ENCODE data around the gene RRM2. TPM values are rescaled to one million over a fixed set of nuclear protein-coding genes. Genes with fewer than 3 reads are reported as not detected.

Gene RRM2
- total and polyA plus RNA-seq, 2 experiments from 2014 or later, result 108 to 119 TPM

- TF ChIP-seq REST (IDR thresholded peaks at IDR 0.05; ENCODE audit: unreplicated experiment) (no peak), STAT1 (IDR thresholded peaks at IDR 0.05; ENCODE audit: unreplicated experiment) (no peak), ETS1 (IDR thresholded peaks at IDR 0.05) (no peak), EZH2phosphoT487 (IDR thresholded peaks at IDR 0.05; ENCODE audit: unreplicated experiment) (no peak)
Measured at GRCh38 chr2:10119601-10120157, 2.9 kb upstream of the RRM2 start (continued).

- Histone ChIP-seq H4K20me1 (replicated peaks; ENCODE audit: insufficient read depth) (peaks cover 9% of the 10 kb centered on the region), H3K4me3 (peak overlapping the region; percentile 70), H3K36me3 (ENCODE audit: insufficient read depth) (peaks cover 14% of the 10 kb centered on the region), H3K27me3 (ENCODE audit: insufficient read depth) (no peaks in the 10 kb centered on the region), H3K4me2 (peak overlapping the region; percentile 74), H3K4me1 (ENCODE audit: insufficient read depth) (peaks cover 19% of the 10 kb centered on the region), H3K27ac (ENCODE audit: low read depth) (peak overlapping the region; percentile 94), H3K9me2 (ENCODE audit: insufficient read depth) (no peaks in the 10 kb centered on the region), H2AFZ (0 out of 2 replicates have a peak overlapping the region, but pooled peaks have one; percentile 33), H3K79me2 (replicated peaks; ENCODE audit: insufficient read depth) (peaks cover 36% of the 10 kb centered on the region), H3F3A (replicated peaks; ENCODE audit: low read depth) (peaks cover 19% of the 10 kb centered on the region; the same call in 1 of the 2 replicates)
- TF ChIP-seq CREB1 (CRISPR knock-in tag; IDR thresholded peaks at IDR 0.05; ENCODE audit: low read depth) (peak; percentile 10; the same call in 1 of the 2 replicates), POLR2AphosphoS5 (IDR thresholded peaks at IDR 0.05; ENCODE audit: low read depth) (peak; percentile 88), EZH2phosphoT487 (IDR thresholded peaks at IDR 0.05; ENCODE audit: unreplicated experiment) (no peak)
- DNase-seq (ENCODE audit: low spot score) (peak; percentile 98), ATAC-seq (peak; percentile 65)
- H3K4me1 Mint-ChIP-seq, result peaks cover 18% of the 10 kb centered on the region
- peaks cover 24% of the 10 kb centered on the region for H3K36me3 Mint-ChIP-seq (ENCODE audit: low read depth)
- peaks cover 11% of the 10 kb centered on the region for H3K27me3 Mint-ChIP-seq (ENCODE audit: insufficient read depth, low read depth, poor library complexity)
- no peaks in the 10 kb centered on the region; the same call in 1 of the 3 replicates for H3K9me3 Mint-ChIP-seq
- peak overlapping the region; percentile 98 for H3K27ac Mint-ChIP-seq
- H3K4me3 Mint-ChIP-seq, result peak overlapping the region; percentile 89
Measured at GRCh38 chr2:10120158-10120876, 2.2 kb upstream of the RRM2 start.
